CD4-positive, alpha-beta T cell treated with Interferon gamma for 1 hour (primary cell): ENCODE data around the gene OBSCN.

Experiments used
- DNase-seq: peaks from one replicate; pipeline ENCODE4 v3.0.0-alpha.2; 2020

The OBSCN gene

DNA sequence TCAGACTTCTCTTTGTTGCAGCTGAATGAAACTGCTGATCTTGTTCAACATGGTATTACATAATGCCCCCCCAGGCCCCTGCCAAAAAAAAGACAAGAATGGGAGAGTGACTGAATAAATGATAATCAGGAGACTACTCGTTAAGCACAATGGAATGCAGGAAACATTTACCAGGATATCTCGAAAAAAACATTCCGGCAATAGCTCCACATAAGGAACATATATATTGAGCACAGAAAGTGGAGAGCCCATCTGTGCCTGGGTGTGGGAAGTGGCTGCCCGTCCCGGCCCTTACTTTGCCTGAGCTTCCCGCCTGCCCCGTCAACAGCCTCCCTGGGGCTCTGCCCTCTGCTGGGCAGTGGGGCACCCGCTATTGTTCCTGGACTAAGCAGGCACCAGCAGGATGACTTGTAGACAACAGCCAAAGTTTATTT is 185.4 kb downstream of the OBSCN start:
- DNase-seq = no peak

- DNase-seq = no peak
Observed at GRCh38 chr1:228393811-228394570, 186.1 kb downstream of the OBSCN start.

GRCh38 chr1:228394571-228395394 is 186.9 kb downstream of the OBSCN start:
- no peak for DNase-seq

DNA sequence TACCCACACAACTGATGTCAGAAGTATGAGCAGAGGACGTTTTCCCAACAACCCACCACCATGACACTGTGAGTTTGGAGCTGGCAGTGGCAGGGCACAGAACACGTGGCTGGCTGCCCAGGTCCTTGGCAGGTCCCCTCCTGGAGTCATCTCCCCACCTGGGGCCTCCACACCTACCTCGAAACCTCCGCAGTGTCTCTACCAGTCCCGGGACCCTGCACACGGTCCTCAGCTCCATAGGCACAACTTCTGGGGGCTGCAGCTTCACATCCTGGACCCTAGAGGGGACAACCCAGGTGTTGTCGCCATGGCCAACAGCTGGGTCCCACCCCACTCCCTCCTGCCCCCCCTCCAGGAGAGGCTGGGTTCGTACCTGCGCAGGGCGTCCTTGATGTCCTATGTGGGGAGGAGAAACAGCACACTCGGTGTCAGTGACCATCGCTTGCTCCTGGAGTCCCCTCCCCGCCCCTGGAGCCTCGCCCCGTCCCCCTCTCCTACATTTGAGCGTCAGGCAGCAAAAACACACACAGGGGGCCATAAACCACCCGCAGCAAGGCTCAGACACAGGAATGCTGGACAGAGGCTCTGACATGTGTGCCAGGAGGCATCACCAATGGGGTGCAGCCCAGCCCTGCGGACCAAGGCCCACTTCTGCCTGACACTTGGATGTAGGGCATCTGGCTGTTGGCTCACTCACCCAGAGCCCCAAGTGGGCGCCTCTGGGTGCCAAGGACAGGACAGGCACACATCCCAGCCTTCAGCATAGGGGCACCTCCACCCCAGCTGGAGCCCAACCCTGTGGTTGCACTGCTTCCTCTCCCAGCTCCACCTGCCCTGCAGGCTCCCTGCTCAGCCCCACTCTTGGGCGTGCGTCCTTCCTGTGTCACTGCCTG is 189.2 kb downstream of the OBSCN start:
- no peak for DNase-seq

DNA sequence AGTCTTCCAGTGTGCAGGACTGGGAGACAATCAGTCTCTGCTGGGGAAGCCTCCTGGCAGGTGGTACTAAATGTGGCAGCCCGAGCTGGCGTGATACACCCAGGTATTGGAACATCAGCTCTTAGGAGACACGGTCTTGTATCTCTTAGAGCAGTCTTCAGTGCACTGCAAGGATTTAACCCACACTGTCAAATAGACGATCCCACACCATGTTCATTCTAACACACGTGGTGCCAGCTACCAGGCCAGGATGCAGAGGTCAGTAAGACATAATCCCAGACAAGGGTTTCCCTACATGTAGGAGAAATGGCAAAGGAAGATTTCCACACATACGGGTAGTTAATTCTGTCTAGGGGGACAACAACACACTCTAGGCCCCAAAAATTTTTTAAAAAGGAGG is 190.1 kb downstream of the OBSCN start:
- no peak for DNase-seq

DNA sequence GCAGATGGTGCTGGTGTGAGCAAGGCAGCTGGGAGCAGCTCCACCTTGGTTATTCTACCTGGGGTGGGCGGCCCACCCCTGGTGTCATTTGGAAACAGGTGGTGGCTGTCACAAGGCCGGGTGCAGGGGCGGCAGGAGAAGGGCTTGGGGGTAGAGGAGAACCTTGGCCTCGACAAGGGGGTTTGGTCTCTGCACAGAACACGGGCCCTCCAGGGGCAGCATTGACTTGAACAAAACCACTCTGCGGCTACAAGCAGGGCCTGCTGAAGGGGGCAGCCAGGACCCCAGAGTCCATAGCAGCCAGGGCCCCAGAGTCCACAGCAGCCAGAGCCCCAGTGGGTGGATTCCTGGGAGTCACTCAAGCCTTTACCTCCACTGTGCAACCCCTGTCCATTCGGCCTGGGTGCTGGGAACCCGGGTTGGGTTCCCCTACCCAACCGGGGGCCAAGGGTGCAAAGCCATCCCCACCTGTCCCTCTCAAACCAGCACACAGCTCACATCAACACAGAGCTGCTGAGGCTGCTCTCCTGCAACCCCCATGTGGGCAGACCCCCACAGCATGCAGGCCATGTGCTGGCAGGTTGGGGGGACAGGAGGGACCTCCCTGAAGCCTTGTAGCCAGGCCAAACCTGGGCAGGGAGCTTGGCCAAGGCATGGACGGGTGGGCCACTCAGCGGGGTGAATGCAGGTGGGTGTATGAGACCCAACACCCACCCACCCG is 191.1 kb downstream of the OBSCN start:
- DNase-seq = no peak

DNA sequence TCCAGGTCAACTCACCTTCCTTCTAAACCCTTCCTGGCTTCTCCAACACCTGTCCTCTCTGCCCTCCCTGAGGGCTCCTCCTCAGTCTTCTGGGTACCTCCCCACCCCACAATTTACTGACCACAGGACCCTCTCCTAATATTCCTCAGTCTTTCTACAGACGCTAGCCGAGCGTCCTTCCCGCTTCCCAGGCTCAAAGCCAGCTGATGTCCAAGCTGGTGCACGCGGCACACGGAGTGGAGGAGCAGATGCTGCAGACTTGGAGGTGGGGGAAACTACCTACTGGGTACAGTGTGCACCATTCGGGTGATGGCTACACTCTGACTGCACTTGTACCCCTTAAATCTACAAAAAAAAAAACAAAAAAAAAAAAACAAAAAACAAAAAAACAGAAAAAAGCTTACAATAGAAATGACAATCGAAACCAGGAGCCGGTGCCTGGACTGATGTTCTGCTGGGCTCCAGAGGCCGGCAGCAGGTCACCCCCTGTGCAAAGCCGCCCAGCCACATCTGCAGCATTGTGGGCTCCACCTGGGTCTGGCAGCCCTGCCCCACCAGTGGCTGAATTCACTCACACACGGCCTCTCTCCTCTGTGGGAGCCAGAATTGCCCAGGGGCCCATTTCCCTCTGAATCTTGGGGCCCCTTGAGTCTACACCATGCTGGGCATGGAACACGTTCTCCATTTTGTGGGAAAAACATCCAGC is 191.8 kb downstream of the OBSCN start:
- no peak for DNase-seq

DNA sequence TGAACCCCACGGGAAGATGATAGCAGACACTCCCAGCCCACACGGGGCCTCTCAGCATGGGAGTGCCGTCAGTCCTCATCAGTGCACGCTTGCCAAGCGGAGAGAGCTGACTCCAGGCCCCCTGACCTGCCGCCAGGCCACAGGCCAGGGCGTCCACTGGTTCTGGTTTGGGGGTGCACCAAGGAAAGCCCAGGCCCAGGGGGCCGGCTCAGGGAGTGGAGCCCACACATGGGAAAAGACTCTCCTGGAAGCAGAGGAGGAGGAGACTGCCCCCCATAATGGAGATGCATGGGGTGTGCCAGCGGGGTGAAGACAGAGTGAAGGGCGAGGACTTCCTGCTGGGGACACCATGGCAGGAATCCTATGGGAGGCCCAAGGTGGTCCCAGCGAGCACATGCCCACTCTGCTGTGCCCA is 192.4 kb downstream of the OBSCN start:
- DNase-seq = no peak

GRCh38 chr1:228400692-228401454 is 193.0 kb downstream of the OBSCN start:
- no peak for DNase-seq

GRCh38 chr1:228401782-228402640 is 194.2 kb downstream of the OBSCN start:
- no peak for DNase-seq

DNA sequence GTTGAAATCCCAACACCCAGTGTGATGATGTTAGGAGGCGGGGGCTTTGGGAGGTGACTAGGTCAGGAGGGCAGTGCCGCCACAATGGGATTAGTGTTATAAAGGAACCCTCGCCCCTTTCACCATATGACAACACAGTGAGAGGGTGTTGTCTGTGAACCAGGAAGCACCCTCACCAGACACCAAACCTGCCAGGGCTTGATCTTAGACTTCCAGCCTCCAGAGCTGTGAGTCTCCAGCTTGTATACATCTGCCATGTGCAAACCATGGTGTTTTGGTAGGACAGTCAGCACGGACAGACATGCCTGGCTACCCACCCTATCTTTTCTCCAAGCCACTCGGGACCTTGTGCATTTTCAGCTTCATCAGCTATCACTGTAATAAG is 194.8 kb downstream of the OBSCN start:
- DNase-seq = no peak

GRCh38 chr1:228403231-228403631 is 195.4 kb downstream of the OBSCN start:
- no peak for DNase-seq

DNA sequence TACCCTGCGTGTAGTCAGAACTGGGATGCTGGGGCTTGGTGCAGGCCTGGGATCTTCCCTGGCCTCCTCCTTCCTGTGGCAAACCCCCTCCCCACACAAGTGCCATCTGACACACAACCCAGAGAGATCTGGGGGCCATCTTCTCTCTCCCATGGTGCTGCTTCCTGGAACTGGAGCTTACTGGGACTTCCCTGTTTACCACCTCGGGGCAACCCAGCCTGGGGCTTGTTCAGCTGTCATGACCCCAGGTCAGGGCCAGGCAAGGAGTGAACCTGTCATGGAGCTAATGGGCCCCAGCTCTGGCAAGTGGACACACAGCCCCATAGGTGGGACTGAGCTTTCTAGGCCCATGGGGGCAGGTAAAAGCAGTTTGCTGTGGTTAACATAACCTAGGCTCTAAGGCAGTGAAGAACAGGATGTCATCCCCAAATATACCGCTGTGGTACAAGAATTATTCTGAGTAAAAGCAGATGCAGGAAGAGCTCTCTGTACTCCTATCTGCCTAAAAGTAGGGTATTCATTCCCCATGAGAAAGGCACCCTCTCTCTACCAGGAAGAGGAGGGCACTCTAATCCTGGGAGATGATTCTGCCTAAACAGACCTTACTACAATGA is 196.4 kb downstream of the OBSCN start:
- DNase-seq = no peak

DNA sequence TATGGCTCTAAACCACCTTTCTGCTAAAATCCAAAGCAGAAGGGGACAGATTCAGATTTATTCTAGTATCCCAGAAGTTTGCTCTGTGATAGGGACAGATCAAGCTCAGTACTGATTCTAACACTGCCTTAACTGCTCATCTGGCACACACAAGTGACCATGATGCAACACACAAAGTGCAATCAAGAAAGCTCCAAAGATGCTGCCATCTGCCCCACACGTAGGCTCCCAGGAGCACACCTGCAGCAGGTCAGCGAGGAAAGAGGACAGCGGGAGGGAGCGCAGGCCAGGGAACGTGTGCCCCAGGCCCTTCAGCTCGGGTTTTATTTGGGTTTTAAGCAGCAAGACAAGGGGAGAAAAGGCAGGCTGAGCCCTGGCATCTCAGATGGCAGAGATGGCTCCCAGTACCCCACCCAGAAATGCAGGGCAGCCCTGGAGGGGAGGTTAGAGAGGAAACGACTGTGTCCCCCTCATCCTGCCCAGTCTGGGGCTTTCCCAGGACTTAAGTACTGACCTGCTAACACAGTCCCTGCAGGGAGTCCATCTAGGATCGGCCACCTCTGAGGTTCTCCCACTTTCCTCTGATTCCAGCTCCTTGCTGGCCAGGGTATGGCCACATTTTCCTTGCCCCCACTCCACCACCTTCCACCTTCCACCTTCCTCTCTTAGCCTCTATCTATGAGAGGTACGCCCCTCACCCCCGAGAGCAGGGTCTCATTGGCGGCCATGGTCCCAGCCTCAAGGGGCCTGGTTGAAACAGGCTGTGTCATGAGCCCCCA is 197.5 kb downstream of the OBSCN start:
- DNase-seq = no peak

- DNase-seq = no peak
Observed at GRCh38 chr1:228405979-228406228, 198.1 kb downstream of the OBSCN start.

GRCh38 chr1:228407106-228408040 is 199.5 kb downstream of the OBSCN start:
- no peak for DNase-seq

- DNase-seq = no peak
Observed at GRCh38 chr1:228408041-228408868, 200.4 kb downstream of the OBSCN start.
